Caco-2 (cell line): ENCODE results near the gene CERS1. TPM values are rescaled to one million over a fixed set of nuclear protein-coding genes. Genes with fewer than 3 reads are reported as not detected.
A peak's percentile ranks its signal among the peaks of the same experiment; 100 is the strongest.

Experiments used
- BruUV-seq: library from RNA; stranded (reverse); fragments of 400-500 nt; replicated peaks from 2 replicates; lab custom pipeline; 2021; lab: Mats Ljungman, UMichigan
- CTCF ChIA-PET: fragments of 300-600 bp; sonication (Branson Sonifier 250); formaldehyde crosslinking; loops from one replicate; lab custom pipeline; 2022; ENCODE audit warnings: antibody characterized with exemption; lab: Charles Lee
- POLR2A ChIA-PET: fragments of 300-600 bp; sonication (Branson Sonifier 250); formaldehyde crosslinking; loops from one replicate; lab custom pipeline; 2022; ENCODE audit warnings: antibody characterized with exemption; lab: Charles Lee
- DNase-seq, 2 experiments: peaks; one replicate each; pipeline versions ENCODE4 v3.0.0 to v3.0.0-alpha.2; 2020 to 2022
- H3K27me3 ChIP-seq: replicated peaks from 2 replicates; pipeline ENCODE4 v1.6.0; 2011; ENCODE audit warnings: low read length; ENCODE audit not compliant: control insufficient read depth, insufficient read depth
- H3K36me3 ChIP-seq: 2 replicates; pipeline ENCODE4 v1.5.1; 2011; ENCODE audit warnings: low read length; ENCODE audit not compliant: control insufficient read depth, insufficient read depth
- H3K4me1 ChIP-seq: fragments of 250-450 bp; sonication (Bioruptor Pico); 2 replicates; pipeline ENCODE4 v1.5.1; 2020; ENCODE audit warnings: mild to moderate bottlenecking
- H3K4me3 ChIP-seq: 2 replicates; pipeline ENCODE4 v1.5.1; 2011; ENCODE audit warnings: low read depth, mild to moderate bottlenecking, control low read depth, low read length
- H3K9me3 ChIP-seq: fragments of 250-450 bp; sonication (Bioruptor Pico); 2 replicates; pipeline ENCODE4 v1.5.1; 2020; ENCODE audit warnings: mild to moderate bottlenecking, moderate library complexity
- H3K27ac Mint-ChIP-seq: one replicate; pipeline ENCODE4 v1.8.0; 2022; ENCODE audit warnings: mixed read lengths; ENCODE audit not compliant: unreplicated experiment
- H3K27me3 Mint-ChIP-seq: one replicate; pipeline ENCODE4 v1.8.0; 2022; ENCODE audit warnings: mixed read lengths; ENCODE audit not compliant: insufficient read depth, unreplicated experiment
- H3K36me3 Mint-ChIP-seq: one replicate; pipeline ENCODE4 v1.8.0; 2022; ENCODE audit warnings: mild to moderate bottlenecking, mixed read lengths; ENCODE audit not compliant: insufficient read depth, unreplicated experiment
- H3K4me1 Mint-ChIP-seq: one replicate; pipeline ENCODE4 v1.8.0; 2022; ENCODE audit warnings: low read depth, mixed read lengths; ENCODE audit not compliant: unreplicated experiment
- H3K4me3 Mint-ChIP-seq: one replicate; pipeline ENCODE4 v1.8.0; 2022; ENCODE audit warnings: mild to moderate bottlenecking, moderate library complexity, mixed read lengths; ENCODE audit not compliant: unreplicated experiment
- H3K9me3 Mint-ChIP-seq: one replicate; pipeline ENCODE4 v1.8.0; 2022; ENCODE audit warnings: mixed read lengths; ENCODE audit not compliant: unreplicated experiment
- intact Hi-C: fragments of 100-400 bp; cut with micrococcal nuclease; formaldehyde crosslinking; loops from one replicate; pipeline ENCODE4 v1.10.0; 2022; ENCODE audit not compliant: unreplicated experiment
- total RNA-seq: library from RNA; stranded (reverse); gene quantifications from 2 replicates; pipeline ENCODE4 v1.2.3, GENCODE V29; 2022
- TF ChIP-seq, protein P1 (sequence below), 2 experiments: fragments of 200-600 bp in 1 of 2; IDR thresholded peaks; 1 replicate in 1 of 2; 2 replicates in 1 of 2; pipeline versions ENCODE4 v1.5.1 to v1.8.0; 2011 to 2022; ENCODE audit warnings: antibody characterized with exemption in 1 of 2, control low read depth in 1 of 2, inconsistent platforms in 1 of 2, low read depth in 1 of 2, low read length in 1 of 2, mild to moderate bottlenecking in 1 of 2, moderate library complexity in 1 of 2; ENCODE audit not compliant: insufficient read depth in 1 of 2, severe bottlenecking in 1 of 2, unreplicated experiment in 1 of 2

CERS1 gene
- total RNA-seq, 1 experiment from 2014 or later, result 20.3 TPM

DNA sequence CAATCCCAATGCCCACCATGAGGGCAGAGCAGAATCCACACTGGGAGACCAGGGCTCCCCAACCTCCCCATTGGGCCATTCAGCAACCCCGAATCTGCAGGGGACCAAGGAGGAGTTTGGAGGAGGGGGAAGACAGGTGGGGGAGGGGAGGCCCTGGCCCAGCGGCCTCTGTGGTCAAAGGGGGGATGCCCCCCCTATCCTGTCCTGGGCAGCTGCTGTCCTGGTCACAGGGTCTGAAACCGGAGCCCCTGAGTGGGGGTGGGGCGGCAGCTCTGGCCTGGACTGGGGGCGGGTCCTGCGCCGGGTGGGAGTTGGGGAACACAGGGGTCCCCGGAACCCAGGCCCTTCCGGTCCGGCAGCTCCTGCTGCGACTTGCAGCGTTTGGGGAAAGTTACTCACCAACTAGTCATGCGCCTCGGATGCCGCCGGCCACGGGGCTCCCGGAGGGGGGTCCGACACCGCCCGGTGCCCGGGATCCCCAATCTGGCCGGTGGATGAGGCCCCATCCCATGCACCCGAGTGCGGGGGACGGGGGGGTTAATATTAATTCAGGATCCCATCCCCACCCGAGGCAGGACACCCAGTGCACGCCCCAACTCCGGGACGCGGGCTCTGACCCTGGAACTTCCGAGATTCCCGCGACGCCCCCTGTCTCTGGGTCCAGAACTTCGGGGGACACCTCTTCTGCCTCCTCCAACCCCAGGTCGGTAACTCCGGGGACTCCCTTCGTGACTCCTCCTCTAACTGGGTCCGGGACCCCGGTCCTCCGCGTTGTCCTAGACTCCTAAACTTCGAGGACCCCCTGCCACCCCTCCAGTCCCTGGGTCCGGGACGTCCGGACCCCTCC, 44.2 kb upstream of the CERS1 start:
- Histone ChIP-seq H3K9me3 (no peaks in the 10 kb centered on the region), H3K4me1 (no peaks in the 10 kb centered on the region), H3K36me3 (no peaks in the 10 kb centered on the region), H3K27me3 (no peaks in the 10 kb centered on the region), H3K4me3 (peak overlapping the region; percentile 81)
- POLR2A ChIA-PET, result no interaction called here
- Mint-ChIP-seq H3K27me3 (no peaks in the 10 kb centered on the region), H3K4me1 (peaks cover 12% of the 10 kb centered on the region), H3K36me3 (peaks cover 13% of the 10 kb centered on the region), H3K9me3 (no peaks in the 10 kb centered on the region), H3K4me3 (peak overlapping the region; percentile 77), H3K27ac (peak overlapping the region; percentile 73)
- intact Hi-C loops, result loop anchor here (2.0 to 5.0 kb wide), 2 partner anchors 21 to 47 kb away; partner anchors contain the start of genes COPE and DDX49
- peak in 1 of 2 experiments; percentile 29 for DNase-seq
- CTCF ChIA-PET, result interaction anchor here (2.1 kb wide), 1 partner anchor 55 kb away, joined by 5 read pairs; no protein-coding TSS in a partner anchor
- BruUV-seq, result no TSS peak
- TF ChIP-seq, protein P1, sequence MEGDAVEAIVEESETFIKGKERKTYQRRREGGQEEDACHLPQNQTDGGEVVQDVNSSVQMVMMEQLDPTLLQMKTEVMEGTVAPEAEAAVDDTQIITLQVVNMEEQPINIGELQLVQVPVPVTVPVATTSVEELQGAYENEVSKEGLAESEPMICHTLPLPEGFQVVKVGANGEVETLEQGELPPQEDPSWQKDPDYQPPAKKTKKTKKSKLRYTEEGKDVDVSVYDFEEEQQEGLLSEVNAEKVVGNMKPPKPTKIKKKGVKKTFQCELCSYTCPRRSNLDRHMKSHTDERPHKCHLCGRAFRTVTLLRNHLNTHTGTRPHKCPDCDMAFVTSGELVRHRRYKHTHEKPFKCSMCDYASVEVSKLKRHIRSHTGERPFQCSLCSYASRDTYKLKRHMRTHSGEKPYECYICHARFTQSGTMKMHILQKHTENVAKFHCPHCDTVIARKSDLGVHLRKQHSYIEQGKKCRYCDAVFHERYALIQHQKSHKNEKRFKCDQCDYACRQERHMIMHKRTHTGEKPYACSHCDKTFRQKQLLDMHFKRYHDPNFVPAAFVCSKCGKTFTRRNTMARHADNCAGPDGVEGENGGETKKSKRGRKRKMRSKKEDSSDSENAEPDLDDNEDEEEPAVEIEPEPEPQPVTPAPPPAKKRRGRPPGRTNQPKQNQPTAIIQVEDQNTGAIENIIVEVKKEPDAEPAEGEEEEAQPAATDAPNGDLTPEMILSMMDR (IDR thresholded peaks at IDR 0.05; ENCODE audit: insufficient read depth in 1 of 2, low read depth in 1 of 2, low read length in 1 of 2, severe bottlenecking in 1 of 2, unreplicated experiment in 1 of 2), result no peak

DNA sequence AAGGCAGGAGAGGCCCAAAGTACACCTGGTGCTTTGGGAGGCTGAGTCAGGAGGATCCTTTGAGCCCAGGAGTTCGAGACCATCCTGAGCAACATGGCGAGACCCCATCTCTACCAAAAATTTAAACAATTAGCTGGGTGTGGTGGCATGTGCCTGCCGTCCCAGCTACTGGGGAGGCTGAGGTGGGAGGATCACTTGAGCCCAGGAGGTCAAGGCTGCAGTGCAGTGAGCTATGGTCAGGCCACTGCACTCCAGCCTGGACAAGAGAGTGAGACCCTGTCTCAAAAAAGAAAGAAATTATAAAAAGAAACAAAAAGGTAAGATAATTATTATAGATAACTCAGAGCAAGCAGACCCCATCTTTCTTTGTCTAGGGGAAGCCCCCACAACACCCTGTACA, 43.2 kb upstream of the CERS1 start:
- peaks cover 12% of the 10 kb centered on the region for H3K4me1 Mint-ChIP-seq
- H3K9me3 ChIP-seq, result no peaks in the 10 kb centered on the region
- ChIA-PET CTCF (interaction anchor here (2.1 kb wide), 1 partner anchor 56 kb away, joined by 5 read pairs; no protein-coding TSS in a partner anchor), POLR2A (no interaction called here)
- H3K4me3 ChIP-seq, result no peak overlapping the region; the same call in 1 of the 2 replicates
- H3K27me3 ChIP-seq, result no peaks in the 10 kb centered on the region
- intact Hi-C loops, result no loop called here
- TF ChIP-seq, protein P1 (IDR thresholded peaks at IDR 0.05; ENCODE audit: insufficient read depth in 1 of 2, low read depth in 1 of 2, low read length in 1 of 2, severe bottlenecking in 1 of 2, unreplicated experiment in 1 of 2), result no peak
- no peaks in the 10 kb centered on the region for H3K36me3 ChIP-seq
- H3K27me3 Mint-ChIP-seq, result no peaks in the 10 kb centered on the region
- TSS peak; percentile 19 for BruUV-seq
- H3K4me3 Mint-ChIP-seq, result peak overlapping the region; percentile 77
- no peak overlapping the region for H3K27ac Mint-ChIP-seq
- no peaks in the 10 kb centered on the region for H3K4me1 ChIP-seq
- peaks cover 13% of the 10 kb centered on the region for H3K36me3 Mint-ChIP-seq
- DNase-seq, result no peak
- no peaks in the 10 kb centered on the region for H3K9me3 Mint-ChIP-seq

DNA sequence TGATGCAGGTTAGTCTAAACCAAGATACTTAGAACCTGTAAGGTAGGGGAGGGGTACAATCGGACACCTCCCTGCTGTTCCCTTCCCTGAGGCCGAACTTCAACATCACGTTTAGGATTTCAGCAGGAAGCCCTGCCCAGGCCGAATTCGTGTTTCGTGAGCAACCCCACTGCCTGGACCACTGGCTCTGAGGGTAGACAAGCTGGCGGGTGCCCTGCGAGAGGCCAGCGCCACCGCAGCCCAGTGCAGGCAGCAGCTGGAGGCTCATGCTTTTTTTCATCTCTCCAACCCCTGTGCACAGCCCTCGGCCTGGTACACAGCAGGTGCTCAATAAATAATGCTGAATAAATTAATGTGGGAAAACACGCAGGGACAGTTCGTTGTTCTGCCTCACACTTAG, 37.3 kb upstream of the CERS1 start:
- ChIA-PET CTCF (no interaction called here), POLR2A (no interaction called here)
- Mint-ChIP-seq H3K4me1 (no peaks in the 10 kb centered on the region), H3K36me3 (peaks cover 34% of the 10 kb centered on the region), H3K4me3 (no peak overlapping the region), H3K27me3 (no peaks in the 10 kb centered on the region), H3K27ac (no peak overlapping the region), H3K9me3 (no peaks in the 10 kb centered on the region)
- no peak for DNase-seq
- Histone ChIP-seq H3K4me3 (no peak overlapping the region), H3K4me1 (no peaks in the 10 kb centered on the region), H3K9me3 (no peaks in the 10 kb centered on the region), H3K36me3 (0 out of 2 replicates have a peak, but pooled peaks cover 2% of the 10 kb centered on the region), H3K27me3 (no peaks in the 10 kb centered on the region)
- intact Hi-C loops, result no loop called here
- TF ChIP-seq, protein P1 (IDR thresholded peaks at IDR 0.05; ENCODE audit: insufficient read depth in 1 of 2, low read depth in 1 of 2, low read length in 1 of 2, severe bottlenecking in 1 of 2, unreplicated experiment in 1 of 2), result no peak
- no TSS peak for BruUV-seq
